H1 (cell line): ENCODE results near the gene SUCLG2. TPM values are rescaled to one million over a fixed set of nuclear protein-coding genes. Genes with fewer than 3 reads are reported as not detected.

ENCODE experiments used
- CTCF ChIA-PET: fragments of 300-600 bp; sonication (Branson Sonifier 250); formaldehyde crosslinking; loops from one replicate; lab custom pipeline; 2021; ENCODE audit not compliant: partially characterized antibody; lab: Charles Lee
- POLR2A ChIA-PET: fragments of 300-600 bp; sonication (Branson Sonifier 250); formaldehyde crosslinking; loops from one replicate; lab custom pipeline; 2021; ENCODE audit warnings: inconsistent platforms; ENCODE audit not compliant: partially characterized antibody; lab: Charles Lee
- DNase-seq, 2 experiments: peaks; one replicate each; pipeline versions ENCODE4 v3.0.0 to v3.0.0-alpha.2; 2010 to 2022; ENCODE audit warnings: low spot score in 2 of 2, low read depth in 1 of 2, mixed read lengths in 1 of 2
- FAIRE-seq: peaks from 2 replicates; lab custom pipeline; 2011; peaks lifted over from hg19 to GRCh38; lab: Jason Lieb, UNC
- H2AFZ ChIP-seq: 2 replicates; pipeline ENCODE4 v1.8.1; 2012; ENCODE audit warnings: low read length, inconsistent platforms
- H2AK5ac ChIP-seq: 2 replicates; pipeline ENCODE4 v1.6.1; 2013; ENCODE audit warnings: low read depth, low read length
- H2BK120ac ChIP-seq: replicated peaks from 2 replicates; pipeline ENCODE3; 2013; ENCODE audit warnings: low read depth, low read length, inconsistent platforms
- H2BK12ac ChIP-seq: 2 replicates; pipeline ENCODE4 v1.6.1; 2013; ENCODE audit warnings: low read depth, low read length
- H2BK15ac ChIP-seq: 2 replicates; pipeline ENCODE4 v1.6.1; 2013; ENCODE audit warnings: low read length
- H2BK20ac ChIP-seq: 2 replicates; pipeline ENCODE4 v1.6.1; 2013; ENCODE audit warnings: low read length
- H2BK5ac ChIP-seq: 2 replicates; pipeline ENCODE4 v1.6.1; 2013; ENCODE audit warnings: low read depth, low read length
- H3K14ac ChIP-seq: 2 replicates; pipeline ENCODE4 v1.6.1; 2013; ENCODE audit warnings: inconsistent platforms; ENCODE audit not compliant: insufficient read length
- H3K18ac ChIP-seq: 2 replicates; pipeline ENCODE4 v1.6.1; 2013; ENCODE audit warnings: low read length; ENCODE audit errors: extremely low read depth
- H3K23ac ChIP-seq: 2 replicates; pipeline ENCODE4 v1.6.1; 2013; ENCODE audit warnings: inconsistent platforms; ENCODE audit not compliant: insufficient read length
- H3K23me2 ChIP-seq: 2 replicates; pipeline ENCODE4 v1.6.1; 2013; ENCODE audit warnings: low read depth, low read length
- H3K27ac ChIP-seq: 2 replicates; pipeline ENCODE4 v1.6.1; 2011; ENCODE audit warnings: low read depth, low read length, inconsistent platforms
- H3K27me3 ChIP-seq, 4 experiments: replicated peaks in 1 of 4; 1 replicate in 1 of 4; 2 replicates in 3 of 4; pipeline versions ENCODE4 v1.6.1 to v1.8.1; 2011 to 2013; ENCODE audit warnings: low read length in 3 of 4, mild to moderate bottlenecking in 3 of 4, inconsistent platforms in 2 of 4, mixed read lengths in 2 of 4, moderate library complexity in 1 of 4; ENCODE audit not compliant: control insufficient read depth in 3 of 4, insufficient read depth in 3 of 4; ENCODE audit errors: extremely low read depth in 1 of 4
- H3K36me3 ChIP-seq, 4 experiments: 2 replicates each; pipeline versions ENCODE4 v1.6.1 to v1.8.1; 2011 to 2013; ENCODE audit warnings: mild to moderate bottlenecking in 4 of 4, low read length in 3 of 4, moderate library complexity in 2 of 4, control low read depth in 1 of 4, inconsistent platforms in 1 of 4; ENCODE audit not compliant: insufficient read depth in 4 of 4, control insufficient read depth in 2 of 4
- H3K4ac ChIP-seq: replicated peaks from 2 replicates; pipeline ENCODE3; 2013; ENCODE audit warnings: low read length, low read depth, mixed read lengths, inconsistent platforms; ENCODE audit not compliant: insufficient read length
- H3K4me1 ChIP-seq, 4 experiments: replicated peaks in 1 of 4; 1 replicate in 1 of 4; 2 replicates in 3 of 4; pipeline versions ENCODE4 v1.6.1 to v1.8.1; 2011 to 2013; ENCODE audit warnings: low read length in 3 of 4, inconsistent platforms in 2 of 4, mixed read lengths in 1 of 4; ENCODE audit not compliant: insufficient read depth in 4 of 4, control insufficient read depth in 3 of 4
- H3K4me2 ChIP-seq, 2 experiments: 2 replicates each; pipeline versions ENCODE4 v1.6.1 to v1.8.1; 2011 to 2013; ENCODE audit warnings: low read depth in 2 of 2, low read length in 2 of 2, control low read depth in 1 of 2, inconsistent platforms in 1 of 2, mild to moderate bottlenecking in 1 of 2; ENCODE audit not compliant: insufficient read depth in 1 of 2
- H3K4me3 ChIP-seq, 4 experiments: fragments of 200-600, 300-600 bp in 1 of 4; sonication (generic), shearing (Covaris generic), sonication (Bioruptor Twin) in 1 of 4; 2 replicates each; pipeline versions ENCODE4 v1.5.1 to v1.8.1; 2011 to 2016; ENCODE audit warnings: low read length in 4 of 4, low read depth in 3 of 4, control low read depth in 2 of 4, inconsistent platforms in 2 of 4, mild to moderate bottlenecking in 2 of 4, mixed read lengths in 1 of 4, moderate library complexity in 1 of 4; ENCODE audit not compliant: insufficient read depth in 2 of 4; ENCODE audit errors: extremely low read depth in 1 of 4
- H3K56ac ChIP-seq: replicated peaks from 2 replicates; pipeline ENCODE3; 2013; ENCODE audit warnings: low read depth, mild to moderate bottlenecking, mixed read lengths, low read length, inconsistent platforms; ENCODE audit not compliant: insufficient read length
- H3K79me1 ChIP-seq: 2 replicates; pipeline ENCODE4 v1.6.1; 2013; ENCODE audit warnings: low read depth, low read length, control low read depth
- H3K79me2 ChIP-seq, 2 experiments: 2 replicates each; pipeline versions ENCODE4 v1.6.1 to v1.8.1; 2012 to 2013; ENCODE audit warnings: low read length in 2 of 2, mild to moderate bottlenecking in 2 of 2, inconsistent platforms in 1 of 2; ENCODE audit not compliant: insufficient read depth in 2 of 2, control insufficient read depth in 1 of 2
- H3K9ac ChIP-seq, 4 experiments: replicated peaks in 1 of 4; 1 replicate in 1 of 4; 2 replicates in 3 of 4; pipeline versions ENCODE4 v1.6.1 to v1.8.1; 2011 to 2013; ENCODE audit warnings: low read depth in 3 of 4, low read length in 3 of 4, control low read depth in 2 of 4, mild to moderate bottlenecking in 2 of 4, moderate library complexity in 2 of 4, inconsistent platforms in 1 of 4; ENCODE audit errors: extremely low read depth in 1 of 4
- H3K9me3 ChIP-seq, 2 experiments: 2 replicates each; pipeline versions ENCODE4 v1.6.1 to v1.8.1; 2012 to 2013; ENCODE audit warnings: mild to moderate bottlenecking in 2 of 2, moderate library complexity in 2 of 2, control low read depth in 1 of 2, inconsistent platforms in 1 of 2, low read depth in 1 of 2, low read length in 1 of 2, mixed read lengths in 1 of 2; ENCODE audit not compliant: insufficient read depth in 2 of 2
- H4K20me1 ChIP-seq, 2 experiments: replicated peaks in 1 of 2; 2 replicates each; pipeline versions ENCODE3 to v1.8.1; 2011 to 2013; ENCODE audit warnings: inconsistent platforms in 2 of 2, low read length in 2 of 2, mild to moderate bottlenecking in 1 of 2; ENCODE audit not compliant: insufficient read depth in 2 of 2, control insufficient read depth in 1 of 2
- H4K5ac ChIP-seq: 2 replicates; pipeline ENCODE4 v1.6.1; 2013; ENCODE audit warnings: low read length, low read depth, mixed read lengths, inconsistent platforms; ENCODE audit not compliant: insufficient read length
- H4K8ac ChIP-seq: 2 replicates; pipeline ENCODE4 v1.8.0; 2013; ENCODE audit warnings: mild to moderate bottlenecking, moderate library complexity, low read length, inconsistent platforms; ENCODE audit not compliant: insufficient read depth; ENCODE audit errors: extremely low read depth
- H4K91ac ChIP-seq: replicated peaks from 2 replicates; pipeline ENCODE3; 2013; ENCODE audit warnings: low read length, mixed read lengths, inconsistent platforms; ENCODE audit not compliant: insufficient read length
- KDM4A ChIP-seq: IDR thresholded peaks from one replicate; pipeline ENCODE4 v1.7.1; 2012; ENCODE audit warnings: low read depth, mild to moderate bottlenecking, moderate library complexity, low read length, inconsistent platforms; ENCODE audit not compliant: severe bottlenecking
- MAX ChIP-seq: IDR thresholded peaks from 2 replicates; pipeline ENCODE4 v1.6.1; 2012; ENCODE audit warnings: inconsistent platforms
- RXRA ChIP-seq: IDR thresholded peaks from 2 replicates; pipeline ENCODE4 v1.6.1; 2011; ENCODE audit warnings: low read depth, mild to moderate bottlenecking, low read length, moderate library complexity; ENCODE audit not compliant: insufficient read depth
- WGBS, 2 experiments: shearing (Covaris generic) in 1 of 2; methylation state at CpG; one replicate each; pipeline versions ENCODE4 v1.1.6 to v1.1.7; 2013 to 2015; ENCODE audit warnings: low lambda C conversion rate in 2 of 2, mixed read lengths in 2 of 2, inconsistent platforms in 1 of 2, low coverage in 1 of 2, missing lambda C conversion rate in 1 of 2; ENCODE audit not compliant: insufficient replicate concordance in 2 of 2, insufficient coverage in 1 of 2, insufficient read length in 1 of 2; ENCODE audit errors: extremely low coverage in 1 of 2, missing lambda C conversion rate in 1 of 2; 5-methylcytosine and 5-hydroxymethylcytosine counted together
- polyA plus RNA-seq, 7 experiments: library from polyadenylated mRNA; depleted of rRNA in 3 of 7; stranded (reverse) in 5 of 7; unstranded in 2 of 7; fragments of >200 nt in 5 of 7; fragments of 200-250 nt in 2 of 7; gene quantifications; 1 replicate in 5 of 7; 2 replicates in 1 of 7; 4 replicates in 1 of 7; pipeline versions ENCODE4 v1.2.1 to v1.2.3, GENCODE V29; 2011 to 2013; ENCODE audit warnings: missing spikeins in 2 of 7, mixed read lengths in 2 of 7
- total RNA-seq: library from RNA; stranded (reverse); fragmentation: NEBNext Ultra II Directional; extraction: Animal tissue kit (Norgen Biotek cat#: 25700); gene quantifications from 2 replicates; pipeline ENCODE4 v1.2.1, GENCODE V29; 2021

Gene SUCLG2
- total and polyA plus RNA-seq, 2 of the 8 experiments (the other 6 are each of a cell fraction or from before 2014, with no cell fraction given), result 12.9 to 46.2 TPM

DNA sequence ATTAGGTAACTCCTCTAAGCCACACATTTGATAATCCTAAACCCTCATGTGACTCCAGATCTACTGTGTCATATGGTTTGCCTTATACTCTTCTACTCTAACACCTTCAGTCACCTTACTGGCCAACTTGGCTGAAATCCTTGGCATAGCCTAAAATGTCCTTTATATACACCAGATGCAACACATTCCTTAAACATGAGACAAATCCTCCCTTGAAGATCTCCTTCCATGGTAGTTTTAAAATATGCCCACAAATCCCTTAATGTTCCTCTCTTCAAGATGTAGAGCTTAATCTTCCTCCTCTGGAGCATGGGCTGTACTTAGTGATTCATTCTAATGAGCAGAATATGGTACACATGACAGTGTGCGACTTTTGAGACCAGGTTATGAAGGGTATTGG lies 238.9 kb downstream of the SUCLG2 start:
- Histone ChIP-seq H2BK5ac (no peak overlapping the region), H3K27me3 (no peaks in the 10 kb centered on the region), H3K36me3 (no peaks in the 10 kb centered on the region)
- POLR2A ChIA-PET, result no interaction called here
- TF ChIP-seq RXRA, result no peak
- TF ChIP-seq KDM4A, result no peak
- no peak for TF ChIP-seq MAX
- TF ChIP-seq, all 59 proteins: peak for 0
- no peak overlapping the region for H3K27ac ChIP-seq
- no peaks in the 10 kb centered on the region for H3K79me2 ChIP-seq
- no peaks in the 10 kb centered on the region for H3K9me3 ChIP-seq
- no peak overlapping the region for H3K18ac ChIP-seq
- FAIRE-seq, result no peak
- no peak for DNase-seq
- H4K20me1 ChIP-seq, result peaks cover 0 to 2% of the 10 kb centered on the region in 2 experiments
- no peak overlapping the region for H2AK5ac ChIP-seq
- H4K5ac ChIP-seq, result no peak overlapping the region
- H2AFZ ChIP-seq, result no peak overlapping the region
- H2BK12ac ChIP-seq, result no peak overlapping the region
- no peak overlapping the region for H2BK15ac ChIP-seq
- H3K23me2 ChIP-seq, result no peaks in the 10 kb centered on the region
- CTCF ChIA-PET, result interaction anchor here (1.1 to 1.5 kb wide), 2 partner anchors 9 to 31 kb away, joined by 3 to 6 read pairs; no protein-coding TSS in a partner anchor
- H2BK20ac ChIP-seq, result no peak overlapping the region
- H4K8ac ChIP-seq, result no peak overlapping the region
- 57% methylated on average over 1 of the region's 1 CpG; no CpG with 5 or more reads in 1 of the 2 experiments for WGBS, 2 experiments
- no peak overlapping the region for H3K9ac ChIP-seq
- no peak overlapping the region for H3K4me2 ChIP-seq
- no peak overlapping the region for H3K23ac ChIP-seq
- H3K79me1 ChIP-seq, result no peaks in the 10 kb centered on the region
- H4K91ac ChIP-seq, result no peak overlapping the region
- H3K14ac ChIP-seq, result no peak overlapping the region
- no peak overlapping the region for H3K4me3 ChIP-seq
- H2BK120ac ChIP-seq, result no peak overlapping the region
- no peak overlapping the region for H3K4ac ChIP-seq
- H3K56ac ChIP-seq, result no peak overlapping the region
- H3K4me1 ChIP-seq, result no peaks in the 10 kb centered on the region
